ENCODE measurements around the gene UBE2O.

DNA sequence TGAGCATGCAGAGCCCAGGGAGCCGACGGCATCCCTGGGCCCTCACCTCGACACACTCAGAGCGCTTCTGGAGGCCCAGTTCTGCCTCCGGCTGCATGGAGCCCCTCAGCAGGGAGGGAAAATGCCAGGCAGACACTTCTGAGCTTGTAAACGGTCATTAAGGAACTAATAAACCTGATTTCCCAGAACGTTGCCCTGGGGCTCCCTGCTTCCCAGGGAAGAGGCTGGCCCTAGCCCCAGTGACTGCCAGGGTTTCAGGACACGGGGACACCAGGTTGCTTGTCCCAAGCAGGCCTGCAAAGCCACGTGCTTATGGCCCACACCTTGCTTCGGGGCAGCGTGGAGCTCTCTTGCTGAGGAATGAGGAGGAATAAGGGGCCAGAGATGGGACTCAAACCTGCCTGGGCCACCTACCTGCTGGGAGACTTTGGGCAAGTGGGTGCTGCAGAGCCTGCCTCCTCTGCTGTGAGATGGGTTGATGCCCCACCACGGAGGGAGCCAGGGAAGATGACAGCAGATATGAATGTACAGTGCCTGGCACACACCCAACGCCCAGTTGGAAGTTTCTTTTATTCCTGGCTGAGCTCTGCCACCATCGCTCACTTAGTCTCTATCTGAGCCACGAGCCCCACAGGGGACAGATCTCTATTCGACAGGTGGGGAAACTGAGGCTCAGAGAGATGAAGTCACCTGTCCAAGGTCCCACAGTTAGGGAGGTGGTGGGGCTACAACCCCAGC lies 42.9 kb upstream of the UBE2O start:
- no peak for TF ChIP-seq EZH2 (IDR thresholded peaks at IDR 0.05; ENCODE audit: low read length, unreplicated experiment)
- TF ChIP-seq, protein P1, sequence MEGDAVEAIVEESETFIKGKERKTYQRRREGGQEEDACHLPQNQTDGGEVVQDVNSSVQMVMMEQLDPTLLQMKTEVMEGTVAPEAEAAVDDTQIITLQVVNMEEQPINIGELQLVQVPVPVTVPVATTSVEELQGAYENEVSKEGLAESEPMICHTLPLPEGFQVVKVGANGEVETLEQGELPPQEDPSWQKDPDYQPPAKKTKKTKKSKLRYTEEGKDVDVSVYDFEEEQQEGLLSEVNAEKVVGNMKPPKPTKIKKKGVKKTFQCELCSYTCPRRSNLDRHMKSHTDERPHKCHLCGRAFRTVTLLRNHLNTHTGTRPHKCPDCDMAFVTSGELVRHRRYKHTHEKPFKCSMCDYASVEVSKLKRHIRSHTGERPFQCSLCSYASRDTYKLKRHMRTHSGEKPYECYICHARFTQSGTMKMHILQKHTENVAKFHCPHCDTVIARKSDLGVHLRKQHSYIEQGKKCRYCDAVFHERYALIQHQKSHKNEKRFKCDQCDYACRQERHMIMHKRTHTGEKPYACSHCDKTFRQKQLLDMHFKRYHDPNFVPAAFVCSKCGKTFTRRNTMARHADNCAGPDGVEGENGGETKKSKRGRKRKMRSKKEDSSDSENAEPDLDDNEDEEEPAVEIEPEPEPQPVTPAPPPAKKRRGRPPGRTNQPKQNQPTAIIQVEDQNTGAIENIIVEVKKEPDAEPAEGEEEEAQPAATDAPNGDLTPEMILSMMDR (conservative IDR thresholded peaks at IDR 0.05; ENCODE audit: low read depth, low read length), result no peak

Measured in PC-3 (cell line).